H4 (cell line): Measurements from ENCODE around the gene KCNMA1. TPM values are rescaled to one million over a fixed set of nuclear protein-coding genes. Genes with fewer than 3 reads are reported as not detected.

Experiments used
- DNase-seq: peaks from one replicate; pipeline ENCODE4 v3.0.0-alpha.2; 2015; ENCODE audit warnings: low spot score
- total RNA-seq: library from RNA; depleted of rRNA; stranded (reverse); fragments of >200 nt; shearing (Covaris generic); gene quantifications from 2 replicates; pipeline ENCODE4 v1.2.3, GENCODE V29; 2014

Gene KCNMA1
- total RNA-seq, 1 experiment from 2014 or later, result 8.4 TPM

DNA sequence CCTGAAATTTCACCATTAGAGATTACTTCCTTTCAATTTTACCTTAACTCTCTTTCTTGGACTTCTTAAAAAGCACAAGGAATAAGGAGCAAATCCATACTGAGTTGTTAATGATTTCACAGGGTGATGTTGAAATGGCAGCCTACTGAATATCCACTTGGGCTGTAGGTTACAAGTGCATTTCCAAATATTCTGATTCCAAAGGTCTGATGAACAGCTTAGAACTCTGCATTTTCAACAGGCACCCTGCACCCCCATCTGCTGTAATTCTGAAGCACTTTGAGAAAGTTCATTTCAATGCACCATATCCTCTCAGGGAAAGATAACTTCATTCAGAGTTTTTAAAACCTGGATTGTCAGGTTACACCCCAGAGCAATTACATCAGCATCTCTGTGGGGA lies 368.4 kb downstream of the KCNMA1 start:
- DNase-seq, result no peak

DNA sequence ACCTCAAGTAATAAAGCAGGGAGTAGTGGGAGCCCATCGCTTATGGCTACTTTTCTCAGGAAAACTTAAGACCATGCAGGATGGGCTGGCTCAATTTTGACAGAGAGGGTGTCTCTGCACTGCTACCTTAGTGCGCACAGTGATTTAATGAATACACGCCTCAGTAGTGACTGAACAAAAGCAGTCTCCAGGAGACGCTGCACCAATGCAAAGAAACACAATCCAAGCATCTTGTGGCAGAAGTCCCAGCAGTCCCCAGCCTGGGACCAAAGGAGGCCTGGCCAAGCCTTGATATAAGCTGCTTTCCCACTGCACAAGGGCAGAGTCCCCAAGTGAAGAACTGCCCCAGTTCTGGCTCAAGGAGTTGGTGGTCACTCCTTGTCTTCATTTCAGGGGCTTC lies 368.9 kb downstream of the KCNMA1 start:
- no peak for DNase-seq

DNA sequence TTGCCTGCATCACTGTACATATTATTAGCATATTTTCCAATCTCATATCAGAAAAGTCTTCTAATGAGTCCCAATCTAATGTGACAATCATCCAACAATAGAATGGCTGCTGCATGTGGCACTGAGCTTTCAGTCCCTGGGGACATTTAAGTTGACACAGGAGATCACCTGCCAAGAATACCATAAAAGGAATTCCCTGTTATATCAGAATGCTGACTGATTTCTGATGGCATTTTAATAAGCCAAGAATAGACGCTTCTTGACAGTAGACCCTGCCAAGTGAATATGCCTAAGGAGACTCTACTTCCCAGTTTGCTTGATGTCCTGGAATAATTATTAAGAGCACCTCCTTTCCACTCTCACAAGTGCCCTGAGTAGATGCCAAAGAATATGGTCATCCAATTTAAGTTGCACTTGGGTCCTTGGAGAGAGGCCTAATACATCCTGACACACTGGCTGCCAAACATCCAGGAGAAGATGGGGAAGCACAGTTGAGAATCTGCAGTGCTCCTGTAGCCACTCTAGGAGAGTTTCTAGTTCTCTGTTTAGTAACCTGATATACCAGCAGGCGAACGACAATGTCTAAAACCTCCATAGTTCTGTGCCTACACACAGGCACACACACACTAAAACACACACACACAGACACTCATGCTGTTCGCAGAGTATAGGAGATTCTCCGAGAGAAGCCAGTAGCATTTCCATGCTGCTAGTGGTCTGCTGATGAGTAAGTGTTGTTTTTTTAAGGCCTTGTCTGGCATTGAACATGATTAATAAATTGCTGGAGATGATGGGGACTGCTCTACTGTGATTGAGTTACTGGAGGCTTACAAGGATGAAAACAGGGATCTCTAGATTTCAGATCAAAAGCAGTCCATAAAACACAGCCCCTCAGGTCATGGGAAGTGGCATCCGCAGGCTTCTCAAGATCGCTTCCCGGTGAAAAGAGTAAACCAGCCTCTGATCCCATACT lies 369.6 kb downstream of the KCNMA1 start:
- DNase-seq, result no peak

DNA sequence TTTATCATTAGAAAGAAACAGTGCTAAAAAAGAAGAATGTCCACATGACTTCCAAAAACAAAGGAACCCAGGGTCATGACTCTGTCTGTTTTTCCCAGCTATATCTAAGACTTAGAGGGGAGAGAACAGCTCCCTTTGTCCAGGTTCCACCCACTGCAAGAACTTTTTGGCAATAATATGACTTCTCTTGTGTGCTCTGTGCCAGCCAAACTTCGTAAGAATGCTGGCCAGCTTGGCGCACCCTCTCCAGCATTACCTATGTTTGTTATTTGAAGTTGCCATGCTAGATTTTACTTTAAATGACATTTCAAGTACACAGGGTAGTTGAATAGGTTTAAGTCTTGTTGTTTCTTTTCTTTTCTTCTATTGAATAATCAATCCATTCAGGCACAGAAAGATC lies 371.4 kb downstream of the KCNMA1 start:
- DNase-seq, result no peak

DNA sequence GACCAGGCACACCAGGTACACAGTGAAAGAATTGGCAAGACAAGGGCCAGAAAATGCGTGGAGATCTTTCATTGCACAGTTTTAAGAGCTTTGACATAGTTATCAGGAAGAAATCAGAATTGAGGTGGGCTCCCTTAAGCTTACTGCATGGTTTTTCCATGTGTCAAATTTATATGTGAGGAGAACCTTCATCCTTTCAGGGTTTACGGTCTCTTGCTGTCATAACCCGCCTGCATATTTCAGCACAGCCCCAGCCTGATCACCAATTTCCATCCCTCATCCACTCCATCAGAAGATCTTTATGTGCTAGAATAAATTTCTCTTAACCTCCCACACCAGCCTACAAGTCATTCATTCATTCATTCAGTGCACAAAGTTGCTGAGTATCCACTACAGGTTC lies 373.1 kb downstream of the KCNMA1 start:
- DNase-seq, result no peak

DNA sequence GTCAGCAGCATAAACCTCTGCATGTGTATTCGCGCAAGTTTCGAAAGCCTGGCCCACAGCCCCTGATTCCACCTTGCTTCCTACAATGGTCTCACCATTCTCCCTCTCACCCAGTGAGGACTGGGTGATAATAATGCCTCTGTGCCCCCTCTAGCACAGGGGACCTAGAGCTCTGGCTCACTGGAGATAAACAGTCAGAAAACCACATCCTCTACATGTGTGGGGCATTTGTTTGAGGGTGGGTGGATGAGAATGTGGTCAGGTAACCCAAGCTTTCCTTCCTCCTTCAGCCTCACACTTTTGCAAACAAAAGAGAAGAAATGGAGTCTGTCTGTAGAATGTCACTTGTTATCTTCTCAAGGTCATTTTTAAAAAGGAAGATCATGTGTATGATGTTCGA lies 373.5 kb downstream of the KCNMA1 start:
- DNase-seq, result peak; percentile 54

DNA sequence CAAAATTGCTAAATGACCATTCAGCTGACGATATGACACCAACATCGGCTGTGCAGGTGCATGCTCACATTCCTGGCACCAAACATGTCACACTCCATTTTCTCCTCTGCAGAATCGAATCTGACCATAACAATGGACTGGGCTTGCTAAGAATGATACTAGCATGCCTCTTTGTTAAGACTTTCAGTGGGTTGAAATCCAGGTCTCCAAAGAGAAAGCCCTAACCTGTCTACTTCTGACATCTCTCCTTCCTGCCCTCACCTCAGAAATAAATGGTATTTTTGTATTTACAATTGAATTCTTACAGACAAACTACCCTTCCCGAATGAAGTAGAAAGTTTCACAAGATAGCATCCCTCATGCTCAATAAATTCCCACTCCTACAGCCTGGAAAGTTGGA lies 373.9 kb downstream of the KCNMA1 start:
- DNase-seq, result no peak

DNA sequence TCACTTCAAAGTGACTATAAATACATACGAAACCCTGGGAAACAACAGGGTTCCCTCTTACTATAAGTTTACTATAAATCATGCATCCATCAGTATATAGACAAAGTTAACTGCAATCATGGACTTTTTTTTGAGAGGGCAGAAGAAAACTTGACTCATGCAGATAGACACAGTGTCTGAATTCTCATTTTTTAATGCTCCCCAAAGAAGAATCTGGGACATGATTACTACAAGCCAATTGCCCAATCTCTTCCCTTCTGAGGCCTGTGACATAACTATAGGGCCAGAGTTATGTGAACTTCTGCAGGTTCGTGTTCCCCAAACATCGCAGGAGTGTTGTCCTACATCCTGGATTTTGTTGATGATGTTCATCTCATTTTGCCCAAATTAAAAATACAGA lies 376.5 kb downstream of the KCNMA1 start:
- no peak for DNase-seq

DNA sequence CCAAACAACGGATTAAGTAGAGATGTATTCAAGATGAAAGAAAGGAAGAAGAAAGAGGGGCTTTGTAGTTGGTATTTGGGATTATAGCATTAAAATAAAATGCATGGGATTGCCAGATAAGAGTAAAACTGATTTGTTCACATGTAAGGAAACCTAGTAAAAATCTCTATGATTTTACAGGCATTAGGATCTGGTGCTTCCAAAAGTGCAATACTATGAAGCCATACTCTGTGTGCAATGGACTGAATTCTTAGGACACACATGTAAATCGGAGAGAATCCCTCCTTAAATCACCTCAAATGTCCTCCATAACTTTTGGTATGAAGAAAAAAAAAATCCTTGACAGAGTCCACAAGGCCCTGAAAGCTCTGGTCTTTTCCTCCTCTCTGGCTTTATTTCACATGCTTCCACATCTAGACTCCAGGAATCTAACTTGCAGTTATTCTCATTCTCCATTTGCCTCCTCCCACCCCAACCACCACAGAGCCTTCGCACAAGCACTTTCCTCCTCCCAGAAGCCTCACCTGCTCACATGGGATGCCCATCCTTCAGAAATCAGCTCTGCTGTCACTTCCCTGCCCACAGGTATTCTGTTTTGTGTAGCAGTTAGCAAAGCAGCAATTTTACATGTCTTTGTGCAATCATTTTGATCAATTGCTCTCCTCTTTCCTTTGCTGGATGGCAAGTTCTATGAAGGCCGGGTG lies 378.3 kb downstream of the KCNMA1 start:
- DNase-seq, result no peak

DNA sequence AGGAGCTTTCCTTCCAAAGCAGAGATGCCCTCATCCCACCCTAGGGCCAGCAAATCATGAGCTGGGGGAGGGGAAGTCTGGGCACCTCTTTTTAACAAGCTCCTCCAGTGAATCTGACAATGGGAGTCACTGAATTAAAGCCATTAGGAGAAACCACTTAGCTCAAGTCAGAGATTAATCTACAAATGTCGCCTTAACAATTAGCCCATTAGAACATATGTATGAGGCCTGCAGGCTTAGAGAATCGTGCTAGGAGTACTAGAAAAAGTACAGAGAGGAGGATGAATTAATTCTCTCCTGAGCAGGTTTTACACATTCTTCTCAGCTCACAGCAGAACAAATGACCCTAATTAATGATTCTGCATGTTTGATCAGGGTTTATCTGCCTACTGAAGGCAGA lies 381.3 kb downstream of the KCNMA1 start:
- DNase-seq, result no peak

DNA sequence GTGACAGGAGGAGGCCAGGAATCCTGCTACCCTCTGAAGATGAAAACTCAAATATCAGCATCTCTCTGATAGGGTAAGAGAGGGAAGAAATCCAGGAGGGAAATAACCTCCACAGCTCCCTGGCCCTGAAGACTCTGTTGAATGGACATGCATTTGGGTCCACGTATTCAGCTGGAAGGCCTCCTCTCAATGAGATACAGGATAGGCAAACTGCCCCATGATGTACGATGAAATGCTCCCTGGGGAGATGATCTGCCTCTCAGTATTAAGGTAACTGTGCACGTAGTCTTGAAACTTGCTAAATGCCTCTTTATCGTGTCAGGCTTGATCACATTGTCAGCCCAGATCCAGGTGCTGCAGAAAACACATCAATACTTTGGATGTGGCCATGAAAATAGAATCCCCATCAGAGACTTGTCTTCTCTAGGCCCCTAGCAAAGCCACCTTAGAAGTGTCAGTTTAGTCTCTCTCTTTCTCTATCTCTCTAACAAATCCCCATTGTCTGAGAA lies 384.0 kb downstream of the KCNMA1 start:
- DNase-seq, result no peak

DNA sequence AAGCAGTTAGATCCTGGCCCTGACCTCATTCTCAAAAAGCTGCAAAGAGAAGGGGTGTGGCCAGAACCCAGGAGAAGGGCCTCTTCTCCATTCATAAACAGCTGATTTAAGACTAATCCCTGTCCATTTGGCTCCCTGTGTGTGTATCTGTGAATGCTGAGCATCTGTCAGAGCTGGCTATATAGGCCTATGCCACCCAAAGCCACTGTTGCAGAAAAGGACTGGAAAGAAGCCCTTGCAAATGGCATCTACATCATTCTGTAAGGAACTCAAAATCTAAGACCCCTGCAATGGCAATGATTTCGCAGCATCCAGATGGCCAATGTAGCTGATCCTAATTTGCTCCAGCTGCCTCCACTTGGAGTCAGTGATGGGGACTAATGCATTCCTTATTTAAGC lies 384.5 kb downstream of the KCNMA1 start:
- DNase-seq, result no peak

DNA sequence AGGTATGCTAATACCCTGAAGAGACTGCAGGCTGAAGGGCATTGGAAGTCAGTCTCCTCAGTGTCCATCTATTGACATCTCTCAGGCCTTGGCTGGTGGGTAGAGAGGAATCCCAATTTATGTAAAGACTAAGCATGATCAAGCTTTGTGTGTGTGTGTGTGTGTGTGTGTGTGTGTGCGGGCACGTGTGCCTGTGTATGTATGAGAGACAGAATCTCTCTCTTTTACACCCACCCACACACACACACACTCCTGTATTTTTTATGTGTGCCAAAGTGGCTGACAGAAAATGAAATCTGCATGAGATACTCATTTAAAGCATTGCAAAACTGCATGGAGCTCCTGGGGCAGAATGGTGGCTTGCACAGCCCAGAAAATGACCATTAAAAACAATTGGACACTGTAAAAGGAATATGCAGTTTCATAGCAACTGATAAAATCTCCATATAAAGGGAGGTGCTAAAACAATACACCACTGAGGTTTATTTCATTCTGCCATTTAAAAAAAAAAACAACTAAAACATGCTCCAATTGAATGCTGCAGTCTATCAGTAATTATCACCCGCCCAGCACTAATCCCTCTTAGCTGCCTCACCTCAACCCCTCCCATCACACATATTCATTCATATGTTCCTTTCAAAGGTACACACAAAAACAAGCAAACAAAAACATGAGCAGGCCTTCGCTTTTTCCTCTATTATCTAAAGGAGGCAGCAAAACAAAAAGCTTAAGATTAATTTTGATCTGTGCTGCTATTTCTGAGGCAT lies 385.0 kb downstream of the KCNMA1 start:
- DNase-seq, result no peak

DNA sequence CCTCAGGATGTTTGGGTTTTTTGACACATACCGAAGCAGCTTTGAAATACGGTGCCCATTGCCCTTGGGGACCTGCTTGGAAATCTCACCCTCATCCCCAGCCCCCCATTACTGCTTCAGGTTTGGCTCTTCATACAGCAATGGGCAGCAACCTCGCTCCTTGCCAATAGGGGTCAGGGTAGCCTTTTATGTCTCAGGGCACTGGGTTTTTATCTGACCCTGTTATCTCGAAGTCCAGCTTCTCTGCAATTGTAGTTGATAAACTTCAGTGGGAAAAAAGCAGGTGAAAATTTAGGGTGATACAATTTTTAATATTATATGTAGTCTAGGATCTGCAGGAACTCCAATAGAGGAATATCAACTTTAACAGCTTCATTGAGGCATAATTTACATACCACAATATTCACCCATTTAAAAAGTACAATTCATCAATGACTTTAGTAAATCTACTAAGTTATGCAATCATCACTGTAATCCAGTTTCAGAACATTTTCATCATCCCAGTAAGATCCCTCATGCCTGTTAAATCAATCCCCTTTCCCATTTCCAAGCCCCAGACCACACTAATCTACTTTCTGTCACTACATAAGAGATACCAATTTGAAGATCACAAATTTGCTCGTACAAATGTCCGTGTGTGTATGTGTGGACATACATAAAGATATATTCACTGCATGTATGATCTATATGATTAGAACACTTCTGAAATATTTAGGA lies 386.2 kb downstream of the KCNMA1 start:
- peak; percentile 40 for DNase-seq

DNA sequence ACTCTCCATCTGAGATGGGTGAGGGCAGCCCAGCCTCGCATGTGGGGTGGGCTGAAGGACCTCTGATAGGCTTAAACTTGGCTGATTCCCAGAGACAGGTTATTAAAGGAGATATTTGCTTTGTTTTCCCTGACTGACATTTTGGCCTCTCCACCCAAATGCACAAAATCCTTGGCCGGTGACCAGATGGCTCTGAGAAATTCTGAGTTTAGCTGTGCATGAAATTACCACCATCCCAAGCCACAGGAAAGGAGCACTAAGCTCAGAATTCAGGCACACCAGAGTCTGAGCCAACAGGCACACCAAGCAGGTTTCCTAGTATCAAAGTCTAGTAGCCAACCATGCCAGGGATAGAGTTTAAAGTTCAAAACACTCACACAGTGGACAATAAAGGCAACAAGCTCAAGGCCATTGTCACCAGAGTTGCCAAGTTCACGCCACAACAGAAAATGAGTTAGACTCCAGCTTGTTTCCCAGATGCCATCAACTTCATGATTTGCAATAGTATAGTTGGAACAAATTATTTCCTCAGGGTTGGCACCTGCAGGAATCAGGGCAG lies 387.6 kb downstream of the KCNMA1 start:
- DNase-seq, result no peak

DNA sequence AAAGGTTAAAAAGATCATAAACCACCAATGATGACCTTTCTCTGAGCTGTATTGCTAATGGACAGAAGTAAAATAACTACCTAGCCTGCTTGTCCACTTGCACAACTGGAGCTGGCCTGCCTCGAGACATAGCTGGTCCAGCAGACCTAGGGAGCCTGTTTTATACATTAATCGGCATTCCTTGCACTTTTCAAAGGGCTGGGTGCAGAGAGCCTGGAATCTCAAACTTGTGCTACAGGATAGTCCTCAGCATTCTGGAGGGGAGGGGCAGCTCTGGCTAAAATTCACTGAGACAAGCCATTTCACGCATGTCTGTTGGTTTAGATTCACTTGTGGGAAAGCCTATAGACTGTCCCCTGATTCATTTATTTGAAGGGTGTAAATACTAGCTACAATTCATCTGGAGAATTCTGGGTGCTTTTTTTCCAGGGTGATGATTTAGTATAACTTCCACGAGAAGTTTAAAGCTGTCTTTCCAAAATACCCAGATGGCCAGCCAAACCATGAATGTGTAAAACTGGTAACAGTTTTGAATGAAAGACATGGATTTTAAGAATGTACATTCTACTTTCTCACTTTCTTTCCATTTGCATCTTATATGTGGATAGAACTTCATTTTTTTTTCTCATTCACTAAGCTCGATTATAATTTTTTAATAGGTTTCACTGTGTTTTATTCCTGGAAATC lies 389.4 kb downstream of the KCNMA1 start:
- no peak for DNase-seq

DNA sequence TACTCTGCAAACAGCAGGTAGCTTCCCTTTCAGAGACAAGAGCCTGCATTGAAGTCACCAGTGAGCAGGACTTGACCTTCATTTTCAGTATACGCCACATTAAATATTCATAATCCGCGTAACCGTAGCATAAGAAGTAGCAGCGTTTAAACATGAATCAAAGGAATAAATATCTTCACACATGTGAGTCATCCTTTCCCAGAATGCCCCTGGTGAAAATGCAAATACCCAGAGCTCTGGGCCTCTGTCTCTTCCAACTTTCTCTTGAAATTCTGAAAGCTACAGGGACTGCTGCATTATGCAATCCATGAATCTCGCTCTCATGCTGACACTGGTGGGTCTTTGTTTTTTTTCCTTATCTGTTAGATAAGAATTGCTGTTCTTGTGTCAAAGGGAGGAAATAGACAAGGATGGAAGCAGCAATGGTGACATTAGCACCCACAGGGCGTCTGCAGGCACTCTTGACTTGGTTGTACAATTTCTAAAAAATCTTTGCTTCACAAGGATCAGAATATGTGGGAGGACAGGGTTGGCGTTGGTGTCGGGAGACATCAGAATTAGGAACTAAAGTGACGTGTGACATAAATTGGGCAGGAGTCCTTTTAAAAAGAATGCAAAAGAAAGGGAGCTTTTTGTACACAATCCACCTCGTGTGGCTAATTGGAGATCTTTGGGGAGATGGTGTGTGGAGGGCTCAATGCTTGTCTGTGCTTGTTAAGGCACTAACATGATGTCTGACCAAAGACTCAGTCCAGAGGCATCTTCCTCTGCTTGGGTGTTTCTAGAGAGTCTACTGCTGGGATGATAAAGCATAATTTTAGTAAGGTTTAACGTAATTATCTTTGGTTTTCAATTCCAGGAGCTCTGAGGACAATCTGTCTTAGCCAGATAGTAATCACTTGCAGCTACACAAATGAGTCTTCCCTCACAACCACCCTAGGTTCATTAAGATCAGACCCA lies 390.3 kb downstream of the KCNMA1 start:
- DNase-seq, result no peak

DNA sequence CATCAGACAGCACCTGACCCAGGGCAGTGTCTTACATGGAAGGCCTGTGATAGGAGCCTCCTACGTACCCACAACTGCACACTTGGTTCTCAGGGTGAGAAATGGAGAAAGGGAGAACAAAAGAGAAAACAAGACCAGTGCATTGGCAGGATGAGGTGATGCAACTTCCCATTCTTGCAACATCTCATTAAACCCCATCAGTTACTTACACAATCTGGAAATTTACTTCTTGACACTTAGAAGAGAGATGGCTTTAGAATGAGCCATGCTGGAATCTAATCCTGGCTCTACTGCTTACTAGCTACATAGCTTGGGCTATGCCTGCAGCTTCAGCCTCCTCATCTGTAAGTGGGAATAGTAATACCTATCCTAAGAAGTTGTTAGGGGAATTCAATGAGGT lies 391.7 kb downstream of the KCNMA1 start:
- no peak for DNase-seq

DNA sequence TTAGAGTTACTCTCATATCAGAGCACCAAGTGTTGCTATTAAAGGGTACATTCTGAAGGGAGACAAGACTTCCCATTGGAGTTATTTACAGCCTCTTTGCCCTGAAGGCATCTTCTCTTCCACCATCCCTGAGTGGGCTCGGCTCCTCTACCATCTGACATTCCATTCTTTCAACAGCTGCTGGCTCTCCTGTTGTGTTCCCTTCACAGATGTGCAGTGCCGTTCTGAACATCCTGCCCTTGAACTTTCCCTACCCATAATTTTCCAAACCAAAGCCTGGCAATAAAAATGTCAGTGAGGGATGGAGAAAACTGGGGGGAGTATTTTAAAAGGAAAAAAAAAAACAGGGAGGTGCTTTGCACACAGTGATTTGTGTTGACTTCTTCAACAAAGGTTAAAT lies 392.9 kb downstream of the KCNMA1 start:
- no peak for DNase-seq
